ENCODE measurements around the gene SMOC2. TPM values are rescaled to one million over a fixed set of nuclear protein-coding genes. Genes with fewer than 3 reads are reported as not detected.

Gene SMOC2
- total RNA-seq, 1 donor from 2014 or later: not detected

GRCh38 chr6:168415098-168415992, 25.6 kb upstream of the SMOC2 start:
- no peak for DNase-seq (ENCODE audit: low read depth in 2 of 2)

- no peak for DNase-seq (ENCODE audit: low read depth in 2 of 2)
These were observed 24.9 kb upstream of the SMOC2 start for GRCh38 chr6:168415993-168416530.

- no peak for DNase-seq (ENCODE audit: low read depth in 2 of 2)
These were observed 24.5 kb upstream of the SMOC2 start for GRCh38 chr6:168416531-168416930.

GRCh38 chr6:168417191-168417590, 23.8 kb upstream of the SMOC2 start:
- DNase-seq (ENCODE audit: low read depth in 2 of 2): no peak

- DNase-seq (ENCODE audit: low read depth in 2 of 2): no peak
These were observed 23.1 kb upstream of the SMOC2 start for GRCh38 chr6:168417679-168418557.

GRCh38 chr6:168418711-168419121, 22.3 kb upstream of the SMOC2 start:
- DNase-seq (ENCODE audit: low read depth in 2 of 2): no peak

GRCh38 chr6:168419569-168419968, 21.4 kb upstream of the SMOC2 start:
- DNase-seq (ENCODE audit: low read depth in 2 of 2): no peak

- no peak for DNase-seq (ENCODE audit: low read depth in 2 of 2)
These were observed 20.9 kb upstream of the SMOC2 start for GRCh38 chr6:168420084-168420483.

- no peak for DNase-seq (ENCODE audit: low read depth in 2 of 2)
These were observed 20.3 kb upstream of the SMOC2 start for GRCh38 chr6:168420706-168421105.

GRCh38 chr6:168427184-168427583, 13.8 kb upstream of the SMOC2 start:
- DNase-seq (ENCODE audit: low read depth in 2 of 2): no peak

- DNase-seq (ENCODE audit: low read depth in 2 of 2): no peak
These were observed 12.7 kb upstream of the SMOC2 start for GRCh38 chr6:168428052-168428826.

GRCh38 chr6:168428863-168429262, 12.1 kb upstream of the SMOC2 start:
- DNase-seq (ENCODE audit: low read depth in 2 of 2): no peak

- DNase-seq (ENCODE audit: low read depth in 2 of 2): no peak
These were observed 8.8 kb upstream of the SMOC2 start for GRCh38 chr6:168432196-168432595.

GRCh38 chr6:168433898-168434297, 7.1 kb upstream of the SMOC2 start:
- DNase-seq (ENCODE audit: low read depth in 2 of 2): no peak

- no peak for DNase-seq (ENCODE audit: low read depth in 2 of 2)
These were observed 6.5 kb upstream of the SMOC2 start for GRCh38 chr6:168434505-168434904.

GRCh38 chr6:168437751-168438150, 3.2 kb upstream of the SMOC2 start:
- no peak for DNase-seq (ENCODE audit: low read depth in 2 of 2)

- DNase-seq (ENCODE audit: low read depth in 2 of 2): no peak
These were observed 2.0 kb upstream of the SMOC2 start for GRCh38 chr6:168438783-168439520.

- no peak for DNase-seq (ENCODE audit: low read depth in 2 of 2)
These were observed 1.1 kb upstream of the SMOC2 start for GRCh38 chr6:168439794-168440450.

GRCh38 chr6:168441434-168442391, 729 bp downstream of the SMOC2 start:
- no peak for DNase-seq (ENCODE audit: low read depth in 2 of 2)

Data from lung microvascular endothelial cell (primary cell).